HEK293 (cell line): ENCODE measurements around the gene CTSD.

Source experiments
- CTCF ChIP-seq: fragments of 450-650 bp; formaldehyde crosslinking; IDR thresholded peaks from 2 replicates; pipeline ENCODE4 v1.5.1; 2016; ENCODE audit warnings: missing biosample characterization, missing genetic modification characterization
- YY1 ChIP-seq: fragments of 450-650 bp; formaldehyde crosslinking; IDR thresholded peaks from 2 replicates; pipeline ENCODE4 v1.5.1; 2018; ENCODE audit warnings: missing biosample characterization, missing genetic modification characterization
- ZNF184 ChIP-seq: fragments of 450-650 bp; IDR thresholded peaks from 2 replicates; pipeline ENCODE4 v1.5.1; 2018; ENCODE audit warnings: missing biosample characterization, mild to moderate bottlenecking, missing genetic modification characterization
- ZNF24 ChIP-seq: fragments of 450-650 bp; formaldehyde crosslinking; IDR thresholded peaks from 2 replicates; pipeline ENCODE4 v1.5.1; 2016; ENCODE audit warnings: missing biosample characterization, missing genetic modification characterization
- ZNF274 ChIP-seq, 2 experiments: fragments of 200-500 bp in 1 of 2; fragments of 450-650 bp in 1 of 2; sonication (Bioruptor generic) in 1 of 2; formaldehyde crosslinking in 1 of 2; IDR thresholded peaks; 2 replicates each; pipeline versions ENCODE4 v1.5.1 to v1.6.1; 2014 to 2016; ENCODE audit warnings: borderline replicate concordance in 1 of 2, inconsistent platforms in 1 of 2, low read length in 1 of 2, missing biosample characterization in 1 of 2, missing genetic modification characterization in 1 of 2
- ZNF324 ChIP-seq: fragments of 450-650 bp; formaldehyde crosslinking; IDR thresholded peaks from 2 replicates; pipeline ENCODE4 v1.5.1; 2016; ENCODE audit warnings: missing biosample characterization, missing genetic modification characterization
- ZNF335 ChIP-seq: fragments of 450-650 bp; formaldehyde crosslinking; conservative IDR thresholded peaks from 2 replicates; pipeline ENCODE4 v1.5.1; 2016; ENCODE audit warnings: missing biosample characterization, missing genetic modification characterization
- ZNF350 ChIP-seq: fragments of 450-650 bp; formaldehyde crosslinking; IDR thresholded peaks from 2 replicates; pipeline ENCODE4 v1.5.0; 2017; ENCODE audit warnings: missing biosample characterization, mild to moderate bottlenecking, missing genetic modification characterization
- ZNF426 ChIP-seq: fragments of 450-650 bp; formaldehyde crosslinking; IDR thresholded peaks from 2 replicates; pipeline ENCODE4 v1.5.1; 2017; ENCODE audit warnings: missing biosample characterization, missing genetic modification characterization, mild to moderate bottlenecking, inconsistent platforms, moderate library complexity
- ZNF621 ChIP-seq: fragments of 450-650 bp; formaldehyde crosslinking; IDR thresholded peaks from 2 replicates; pipeline ENCODE4 v1.5.1; 2017; ENCODE audit warnings: missing biosample characterization, missing genetic modification characterization

DNA sequence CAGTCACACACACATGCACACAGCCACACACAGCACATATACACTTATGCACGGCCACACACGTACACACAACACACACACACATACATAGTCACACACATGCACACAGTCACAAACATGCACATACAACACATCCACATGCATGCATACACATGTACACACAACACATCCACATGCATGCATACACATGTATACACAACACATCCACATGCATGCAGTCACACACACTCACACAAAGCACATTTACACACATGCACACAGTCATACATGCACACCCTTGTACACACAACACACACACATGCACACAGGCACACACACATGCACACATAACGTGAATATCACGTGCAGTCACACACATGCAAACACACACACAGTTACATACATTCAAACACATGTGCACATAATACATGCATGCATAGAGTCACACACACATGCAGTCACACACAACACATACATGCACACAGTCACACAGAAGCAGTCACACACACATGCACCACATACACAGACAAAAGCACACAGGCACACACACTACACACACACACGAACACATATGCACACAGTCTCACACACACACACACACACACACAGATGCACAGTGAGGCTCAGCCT, 32.2 kb downstream of the CTSD start:
- TF ChIP-seq ZNF350 (tag by site-specific recombination) (no peak), ZNF621 (tag by site-specific recombination) (no peak), CTCF (tag by site-specific recombination) (no peak), ZNF324 (no peak), ZNF335 (tag by site-specific recombination) (no peak), ZNF426 (tag by site-specific recombination) (no peak), ZNF24 (tag by site-specific recombination) (no peak), YY1 (no peak), ZNF274 (IDR thresholded peaks at IDR 0.05; ENCODE audit: low read length) (no peak), ZNF274 (tag by site-specific recombination; IDR thresholded peaks at IDR 0.05; ENCODE audit: borderline replicate concordance) (no peak), ZNF184 (tag by site-specific recombination) (no peak)
